Measurements from ENCODE around the gene ZCCHC7. TPM values are rescaled to one million over a fixed set of nuclear protein-coding genes. Genes with fewer than 3 reads are reported as not detected.

The ZCCHC7 gene
- total RNA-seq, 4 donors from 2014 or later: 4.8 to 11.2 (median 6.9) TPM

GRCh38 chr9:37206121-37206620 lies 85.8 kb downstream of the ZCCHC7 start:
- no peaks in the 10 kb centered on the region for H3K27me3 ChIP-seq
- peaks cover 0 to 17% of the 10 kb centered on the region in 2 donors for H3K36me3 ChIP-seq
- no peak overlapping the region for H3K4me3 ChIP-seq
- no peaks in the 10 kb centered on the region for H3K9me3 ChIP-seq
- intact Hi-C loops (cut with DNase I; ENCODE audit: low total_unique reads) (no loop called here), in situ Hi-C loops (cut with MboI; ENCODE audit: low sequenced_read_pairs in 4 of 4) (no loop called here)
- no peak overlapping the region for H3K27ac ChIP-seq
- ATAC-seq: no peak
- DNase-seq: no peak
- no peaks in the 10 kb centered on the region for H3K4me1 ChIP-seq
- TF ChIP-seq POLR2A (IDR thresholded peaks at IDR 0.05) (no peak), CTCF (IDR thresholded peaks at IDR 0.05 in 4 of 5, conservative IDR thresholded peaks at IDR 0.05 in 1 of 5) (no peak)

DNA sequence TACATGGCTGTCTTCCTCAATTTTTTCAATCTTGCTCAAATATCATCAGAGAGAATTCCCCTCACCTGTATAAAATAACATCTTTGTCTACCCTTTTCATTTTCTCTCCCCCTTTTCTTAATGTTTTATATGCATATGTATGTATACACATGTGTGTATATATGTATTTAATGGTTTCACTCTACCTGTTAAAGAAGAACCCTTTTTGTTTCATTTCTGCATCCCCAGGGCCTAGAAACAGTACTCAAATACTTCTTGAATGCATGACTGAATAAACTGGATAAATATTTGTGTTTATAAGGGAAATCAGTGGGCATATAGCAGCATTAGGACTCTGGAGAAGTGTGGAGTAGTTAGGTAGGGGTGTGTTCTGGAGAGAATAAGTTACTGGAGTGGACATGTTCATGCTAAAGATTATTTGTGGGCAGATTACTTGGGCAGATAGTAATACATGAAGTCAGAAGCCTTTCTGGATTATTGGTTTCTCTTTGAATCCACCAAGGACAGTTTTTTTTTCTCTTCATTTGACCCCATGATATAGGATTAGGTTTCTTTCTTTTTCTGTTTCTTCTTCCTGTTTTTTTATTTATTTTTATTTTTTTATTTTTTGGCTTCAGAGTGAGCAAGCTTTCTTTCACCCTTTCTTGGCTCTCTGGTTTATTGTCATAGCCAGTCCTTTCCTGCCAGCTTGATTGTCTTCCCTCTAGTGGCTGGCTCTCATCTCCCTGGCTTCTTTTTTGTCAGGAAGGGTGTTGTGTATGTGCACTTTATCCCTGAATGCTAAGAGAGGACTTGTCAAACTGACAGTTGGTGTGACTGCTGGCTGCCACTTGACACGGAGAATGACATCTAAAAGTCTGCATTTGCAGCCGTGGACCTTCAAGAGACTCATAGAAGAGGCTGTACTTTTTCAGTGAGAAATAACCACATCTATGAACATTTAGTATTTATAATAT lies 89.3 kb downstream of the ZCCHC7 start:
- TF ChIP-seq POLR2A (IDR thresholded peaks at IDR 0.05) (no peak), CTCF (IDR thresholded peaks at IDR 0.05 in 4 of 5, conservative IDR thresholded peaks at IDR 0.05 in 1 of 5) (no peak)
- H3K27ac ChIP-seq: no peak overlapping the region
- H3K27me3 ChIP-seq: no peaks in the 10 kb centered on the region
- intact Hi-C loops (cut with DNase I; ENCODE audit: low total_unique reads): no loop called here
- no peak for DNase-seq
- no peaks in the 10 kb centered on the region for H3K9me3 ChIP-seq
- H3K4me1 ChIP-seq: no peaks in the 10 kb centered on the region
- no peak overlapping the region for H3K4me3 ChIP-seq
- in situ Hi-C loops (cut with MboI; ENCODE audit: low sequenced_read_pairs in 4 of 4): no loop called here
- H3K36me3 ChIP-seq: peaks cover 0 to 10% of the 10 kb centered on the region in 2 donors
- no peak for ATAC-seq

- intact Hi-C loops (cut with DNase I; ENCODE audit: low total_unique reads): no loop called here
- no peak for DNase-seq
Observed at GRCh38 chr9:37210737-37211523, 90.6 kb downstream of the ZCCHC7 start.

GRCh38 chr9:37212435-37212834 lies 92.1 kb downstream of the ZCCHC7 start:
- no peaks in the 10 kb centered on the region for H3K27me3 ChIP-seq
- TF ChIP-seq POLR2A (IDR thresholded peaks at IDR 0.05) (no peak), CTCF (IDR thresholded peaks at IDR 0.05 in 4 of 5, conservative IDR thresholded peaks at IDR 0.05 in 1 of 5) (no peak)
- no peaks in the 10 kb centered on the region for H3K4me1 ChIP-seq
- no peak overlapping the region for H3K27ac ChIP-seq
- DNase-seq (no peak), ATAC-seq (no peak)
- peaks cover 0 to 10% of the 10 kb centered on the region in 2 donors for H3K36me3 ChIP-seq
- in situ Hi-C loops (cut with MboI; ENCODE audit: low sequenced_read_pairs in 4 of 4) (no loop called here), intact Hi-C loops (cut with DNase I; ENCODE audit: low total_unique reads) (no loop called here)
- H3K4me3 ChIP-seq: no peak overlapping the region
- H3K9me3 ChIP-seq: no peaks in the 10 kb centered on the region

More at GRCh38 chr9:37210737-37211523, 90.6 kb downstream of the ZCCHC7 start:
- in situ Hi-C loops (cut with MboI; ENCODE audit: low sequenced_read_pairs in 4 of 4): no loop called here
- Histone ChIP-seq H3K36me3 (peaks cover 0 to 10% of the 10 kb centered on the region in 2 donors), H3K27me3 (no peaks in the 10 kb centered on the region), H3K4me3 (no peak overlapping the region), H3K9me3 (no peaks in the 10 kb centered on the region), H3K27ac (no peak overlapping the region), H3K4me1 (no peaks in the 10 kb centered on the region)
- TF ChIP-seq CTCF (IDR thresholded peaks at IDR 0.05 in 4 of 5, conservative IDR thresholded peaks at IDR 0.05 in 1 of 5) (no peak), POLR2A (IDR thresholded peaks at IDR 0.05) (no peak)
- no peak for ATAC-seq

Measured in gastrocnemius medialis (tissue), 4 donors.